Endothelial cell of umbilical vein (primary cell): ENCODE data around the gene METTL16. TPM values are rescaled to one million over a fixed set of nuclear protein-coding genes. Genes with fewer than 3 reads are reported as not detected.

Experiments used
- BruUV-seq: library from RNA; stranded (reverse); fragments of 400-500 nt; replicated peaks from 2 replicates; lab custom pipeline; 2021; lab: Mats Ljungman, UMichigan
- CTCF ChIA-PET: fragments of 300-600, 350-600 bp; sonication (Branson Sonifier 250); formaldehyde crosslinking; loops from one replicate; lab custom pipeline; 2021; ENCODE audit warnings: antibody characterized with exemption, inconsistent platforms; lab: Charles Lee
- POLR2A ChIA-PET: fragments of 300-600, 350-600 bp; sonication (Branson Sonifier 250); formaldehyde crosslinking; loops from one replicate; lab custom pipeline; 2021; ENCODE audit warnings: antibody characterized with exemption, inconsistent platforms; lab: Charles Lee
- DNase-seq: peaks from one replicate; pipeline ENCODE4 v3.0.0-alpha.2; 2011; ENCODE audit warnings: low read depth, low spot score
- FAIRE-seq: peaks from 2 replicates; lab custom pipeline; 2011; peaks lifted over from hg19 to GRCh38; lab: Jason Lieb, UNC
- H2AFZ ChIP-seq: 2 replicates; pipeline ENCODE4 v1.6.0; 2012; ENCODE audit warnings: low read depth, low read length, control low read depth, inconsistent platforms
- H3K27ac ChIP-seq: 2 replicates; pipeline ENCODE4 v1.5.1; 2011; ENCODE audit warnings: low read depth, mild to moderate bottlenecking, control low read depth, low read length, moderate library complexity; ENCODE audit not compliant: insufficient read depth
- H3K27me3 ChIP-seq, 2 experiments: 2 replicates each; pipeline versions ENCODE4 v1.6.0 to v1.6.1; 2011; ENCODE audit warnings: low read length in 2 of 2, mixed read lengths in 1 of 2; ENCODE audit not compliant: control insufficient read depth in 2 of 2, insufficient read depth in 2 of 2
- H3K36me3 ChIP-seq, 2 experiments: 2 replicates in 1 of 2; 3 replicates in 1 of 2; pipeline ENCODE4 v1.5.1; 2011; ENCODE audit warnings: low read length in 2 of 2, mild to moderate bottlenecking in 1 of 2, moderate library complexity in 1 of 2; ENCODE audit not compliant: control insufficient read depth in 2 of 2, insufficient read depth in 2 of 2; ENCODE audit errors: extremely low read depth in 1 of 2
- H3K4me1 ChIP-seq: 3 replicates; pipeline ENCODE4 v1.5.1; 2011; ENCODE audit warnings: mild to moderate bottlenecking, low read length; ENCODE audit not compliant: control insufficient read depth, insufficient read depth; ENCODE audit errors: extremely low read depth
- H3K4me2 ChIP-seq: 2 replicates; pipeline ENCODE4 v1.6.1; 2011; ENCODE audit warnings: low read length, control low read depth, mixed read lengths; ENCODE audit not compliant: insufficient read depth
- H3K4me3 ChIP-seq, 3 experiments: fragments of 200-600 bp in 1 of 3; sonication (generic), shearing (Covaris generic) in 1 of 3; replicated peaks in 1 of 3; 2 replicates each; pipeline ENCODE4 v1.5.1; 2011 to 2016; ENCODE audit warnings: control low read depth in 3 of 3, low read length in 3 of 3, mild to moderate bottlenecking in 2 of 3, inconsistent platforms in 1 of 3, low read depth in 1 of 3, moderate library complexity in 1 of 3; ENCODE audit not compliant: insufficient read depth in 1 of 3
- H3K79me2 ChIP-seq: 2 replicates; pipeline ENCODE4 v1.6.0; 2012; ENCODE audit warnings: low read length, inconsistent platforms; ENCODE audit not compliant: control insufficient read depth, insufficient read depth
- H3K9ac ChIP-seq: replicated peaks from 2 replicates; pipeline ENCODE3; 2011; ENCODE audit warnings: low read length, control low read depth; ENCODE audit not compliant: insufficient read depth; ENCODE audit errors: extremely low read depth
- H3K9me1 ChIP-seq: replicated peaks from 3 replicates; pipeline ENCODE4 v1.6.0; 2011; ENCODE audit warnings: mild to moderate bottlenecking, low read length; ENCODE audit not compliant: control insufficient read depth, insufficient read depth; ENCODE audit errors: extremely low read depth
- H3K9me3 ChIP-seq: replicated peaks from 2 replicates; pipeline ENCODE4 v1.5.1; 2012; ENCODE audit warnings: low read length, inconsistent platforms; ENCODE audit not compliant: control insufficient read depth, insufficient read depth
- H4K20me1 ChIP-seq: replicated peaks from 2 replicates; pipeline ENCODE3; 2011; ENCODE audit warnings: mild to moderate bottlenecking, low read length; ENCODE audit not compliant: control insufficient read depth, insufficient read depth; ENCODE audit errors: extremely low read depth
- EZH2 ChIP-seq: IDR thresholded peaks from 2 replicates; pipeline ENCODE4 v1.6.1; 2012; ENCODE audit warnings: borderline replicate concordance, low read depth, mild to moderate bottlenecking, moderate library complexity, low read length, inconsistent platforms; ENCODE audit not compliant: severe bottlenecking
- FOS ChIP-seq: IDR thresholded peaks from 2 replicates; pipeline ENCODE4 v1.6.1; 2011; ENCODE audit warnings: mild to moderate bottlenecking, low read length, moderate library complexity, borderline replicate concordance; ENCODE audit not compliant: insufficient read depth
- GATA2 ChIP-seq: IDR thresholded peaks from 2 replicates; pipeline ENCODE4 v1.7.0; 2011; ENCODE audit warnings: low read depth, mild to moderate bottlenecking, moderate library complexity, mixed read lengths, low read length; ENCODE audit not compliant: insufficient read length, insufficient read depth
- JUN ChIP-seq: IDR thresholded peaks from 2 replicates; pipeline ENCODE4 v1.6.1; 2011; ENCODE audit warnings: borderline replicate concordance, low read depth; ENCODE audit not compliant: insufficient read length, insufficient read depth
- MYC ChIP-seq: IDR thresholded peaks from one replicate; pipeline ENCODE4 v1.6.1; 2011; ENCODE audit warnings: mild to moderate bottlenecking, low read depth, low read length
- POLR2A ChIP-seq: IDR thresholded peaks from 2 replicates; pipeline ENCODE4 v1.6.1; 2012; ENCODE audit warnings: low read depth, mild to moderate bottlenecking, control low read depth, low read length
- POLR2AphosphoS5 ChIP-seq: IDR thresholded peaks from 2 replicates; pipeline ENCODE4 v1.6.1; 2012; ENCODE audit warnings: low read depth, mild to moderate bottlenecking, control low read depth, low read length, moderate library complexity; ENCODE audit not compliant: insufficient read depth
- dilution Hi-C: fragments of 300-500 bp; cut with MboI; formaldehyde crosslinking; loops from one replicate; pipeline ENCODE4 v1.15.0; 2019; ENCODE audit warnings: low sequenced_read_pairs; ENCODE audit not compliant: extremely low pct_ligation_motif_present
- intact Hi-C: fragments of 100-400 bp; cut with micrococcal nuclease; formaldehyde crosslinking; loops from one replicate; pipeline ENCODE4 v1.10.0; 2022
- polyA plus RNA-seq, 4 experiments: library from polyadenylated mRNA; depleted of rRNA in 3 of 4; stranded (reverse) in 3 of 4; unstranded in 1 of 4; fragments of >200 nt; gene quantifications; 2 replicates each; pipeline versions ENCODE4 v1.2.1 to v1.2.3, GENCODE V29; 2011 to 2012; ENCODE audit warnings: missing spikeins in 1 of 4
- total RNA-seq: library from RNA; stranded (reverse); gene quantifications from 2 replicates; pipeline ENCODE4 v1.2.3, GENCODE V29; 2021
- TF ChIP-seq, protein P1 (sequence below): IDR thresholded peaks from 2 replicates; pipeline ENCODE4 v1.6.1; 2011; ENCODE audit not compliant: insufficient read depth, insufficient read length
- TF ChIP-seq, protein P2 (sequence below), 2 donors: IDR thresholded peaks; 1 replicate in 1 of 2; 2 replicates in 1 of 2; pipeline ENCODE4 v1.5.1; 2011; ENCODE audit warnings: low read length in 2 of 2, mild to moderate bottlenecking in 2 of 2, moderate library complexity in 2 of 2, control low read depth in 1 of 2, inconsistent platforms in 1 of 2, low read depth in 1 of 2; ENCODE audit not compliant: insufficient read depth in 1 of 2; ENCODE audit errors: extremely low read depth in 1 of 2

The METTL16 gene
- total and polyA plus RNA-seq, 2 donors (not counting 3 experiments of a cell fraction or from before 2014, with no cell fraction given) = 11.0 to 24.7 TPM

DNA sequence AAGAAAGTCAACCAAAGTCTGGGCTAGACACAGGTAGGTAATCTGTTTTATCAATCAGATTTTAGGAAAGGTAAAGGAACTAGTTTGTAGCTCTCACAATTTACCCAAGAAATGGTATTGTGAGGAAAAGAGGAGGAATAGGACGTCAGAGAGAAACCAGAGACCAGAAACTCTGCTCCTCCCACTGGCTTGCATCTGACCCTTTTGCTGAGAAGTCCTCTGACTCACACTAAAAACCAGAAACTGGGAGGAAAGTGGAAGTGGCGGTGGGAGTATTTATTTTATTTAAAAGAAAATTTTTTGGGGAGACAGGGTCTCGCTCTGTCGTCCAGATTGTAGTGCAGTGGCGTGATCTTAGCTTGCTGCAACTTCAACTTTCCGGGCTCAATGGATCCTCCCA, 72.9 kb downstream of the METTL16 start:
- intact Hi-C loops (no loop called here), dilution Hi-C loops (no loop called here)
- POLR2A ChIA-PET = no interaction called here
- no peak overlapping the region for H3K9ac ChIP-seq
- CTCF ChIA-PET = interaction anchor here (1.9 kb wide), 1 partner anchor 23 kb away, joined by 9 read pairs; no protein-coding TSS in a partner anchor
- no peak for TF ChIP-seq POLR2AphosphoS5
- TF ChIP-seq, protein P1, sequence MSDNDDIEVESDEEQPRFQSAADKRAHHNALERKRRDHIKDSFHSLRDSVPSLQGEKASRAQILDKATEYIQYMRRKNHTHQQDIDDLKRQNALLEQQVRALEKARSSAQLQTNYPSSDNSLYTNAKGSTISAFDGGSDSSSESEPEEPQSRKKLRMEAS = no peak
- TF ChIP-seq JUN = no peak
- no peak for TF ChIP-seq GATA2
- no peak for TF ChIP-seq FOS
- TF ChIP-seq, protein P2, sequence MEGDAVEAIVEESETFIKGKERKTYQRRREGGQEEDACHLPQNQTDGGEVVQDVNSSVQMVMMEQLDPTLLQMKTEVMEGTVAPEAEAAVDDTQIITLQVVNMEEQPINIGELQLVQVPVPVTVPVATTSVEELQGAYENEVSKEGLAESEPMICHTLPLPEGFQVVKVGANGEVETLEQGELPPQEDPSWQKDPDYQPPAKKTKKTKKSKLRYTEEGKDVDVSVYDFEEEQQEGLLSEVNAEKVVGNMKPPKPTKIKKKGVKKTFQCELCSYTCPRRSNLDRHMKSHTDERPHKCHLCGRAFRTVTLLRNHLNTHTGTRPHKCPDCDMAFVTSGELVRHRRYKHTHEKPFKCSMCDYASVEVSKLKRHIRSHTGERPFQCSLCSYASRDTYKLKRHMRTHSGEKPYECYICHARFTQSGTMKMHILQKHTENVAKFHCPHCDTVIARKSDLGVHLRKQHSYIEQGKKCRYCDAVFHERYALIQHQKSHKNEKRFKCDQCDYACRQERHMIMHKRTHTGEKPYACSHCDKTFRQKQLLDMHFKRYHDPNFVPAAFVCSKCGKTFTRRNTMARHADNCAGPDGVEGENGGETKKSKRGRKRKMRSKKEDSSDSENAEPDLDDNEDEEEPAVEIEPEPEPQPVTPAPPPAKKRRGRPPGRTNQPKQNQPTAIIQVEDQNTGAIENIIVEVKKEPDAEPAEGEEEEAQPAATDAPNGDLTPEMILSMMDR (IDR thresholded peaks at IDR 0.05; ENCODE audit: extremely low read depth in 1 of 2, insufficient read depth in 1 of 2, low read depth in 1 of 2, low read length in 2 of 2) = no peak
- no peak for TF ChIP-seq EZH2
- TF ChIP-seq POLR2A = no peak
- no peak for TF ChIP-seq MYC
- DNase-seq (no peak), FAIRE-seq (no peak)
- H3K36me3 ChIP-seq = peaks cover 6 to 10% of the 10 kb centered on the region in 2 experiments
- H3K79me2 ChIP-seq = no peaks in the 10 kb centered on the region
- no peaks in the 10 kb centered on the region for H3K9me1 ChIP-seq
- no peak overlapping the region for H3K27ac ChIP-seq
- H3K9me3 ChIP-seq = no peaks in the 10 kb centered on the region
- BruUV-seq = no TSS peak
- H3K4me3 ChIP-seq = no peak overlapping the region
- no peak overlapping the region for H3K4me2 ChIP-seq
- H4K20me1 ChIP-seq = no peaks in the 10 kb centered on the region
- H3K4me1 ChIP-seq = no peaks in the 10 kb centered on the region
- no peak overlapping the region for H2AFZ ChIP-seq
- H3K27me3 ChIP-seq = no peaks in the 10 kb centered on the region
